GM19193 (cell line): ENCODE data around the gene ZFHX3.

Experiments used
- POLR2A ChIP-seq: IDR thresholded peaks from 4 replicates; pipeline ENCODE4 v1.6.1; 2011; ENCODE audit not compliant: insufficient read depth, insufficient read length; ENCODE audit errors: extremely low read depth

ZFHX3 gene

DNA sequence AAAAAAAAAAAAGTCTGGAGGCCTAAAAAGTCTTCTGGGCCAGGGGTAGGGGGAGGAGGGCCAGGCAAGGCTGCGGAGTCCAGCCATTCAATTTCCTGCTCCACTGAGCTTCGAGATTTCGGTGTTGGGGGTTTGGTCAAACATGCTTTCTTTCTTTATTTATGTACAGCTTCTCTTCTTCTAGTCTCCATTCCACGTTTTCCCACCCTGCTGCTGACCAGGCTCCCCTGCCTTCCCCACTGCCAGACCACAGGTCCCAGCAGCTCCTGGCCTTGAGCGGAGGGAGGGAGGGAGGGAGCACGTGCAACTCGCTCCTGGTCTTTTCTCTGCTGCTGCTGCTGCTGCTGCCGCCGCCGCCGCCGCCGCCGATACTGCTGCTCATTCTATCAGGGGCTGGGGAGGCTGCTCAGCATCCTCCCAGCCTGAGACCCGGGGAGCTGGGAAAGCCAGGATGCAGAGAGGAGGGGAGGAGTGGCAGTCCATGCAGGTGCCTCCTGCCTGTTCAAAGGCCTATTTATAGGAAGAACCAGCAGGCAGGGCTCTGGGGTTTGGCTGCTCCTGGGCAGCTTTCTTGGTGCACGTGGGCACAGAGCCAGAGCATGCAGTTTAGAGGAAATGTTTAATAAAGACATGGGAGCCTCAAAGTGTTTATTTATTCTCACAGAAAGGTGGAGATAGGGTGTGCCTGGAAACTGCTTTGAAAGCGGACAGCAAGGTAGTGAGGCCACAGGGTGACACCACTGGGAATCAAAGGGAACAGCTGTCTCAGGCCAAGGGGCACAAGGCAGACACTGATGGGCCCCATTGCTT is 23.4 kb upstream of the ZFHX3 start:
- TF ChIP-seq POLR2A: no peak

DNA sequence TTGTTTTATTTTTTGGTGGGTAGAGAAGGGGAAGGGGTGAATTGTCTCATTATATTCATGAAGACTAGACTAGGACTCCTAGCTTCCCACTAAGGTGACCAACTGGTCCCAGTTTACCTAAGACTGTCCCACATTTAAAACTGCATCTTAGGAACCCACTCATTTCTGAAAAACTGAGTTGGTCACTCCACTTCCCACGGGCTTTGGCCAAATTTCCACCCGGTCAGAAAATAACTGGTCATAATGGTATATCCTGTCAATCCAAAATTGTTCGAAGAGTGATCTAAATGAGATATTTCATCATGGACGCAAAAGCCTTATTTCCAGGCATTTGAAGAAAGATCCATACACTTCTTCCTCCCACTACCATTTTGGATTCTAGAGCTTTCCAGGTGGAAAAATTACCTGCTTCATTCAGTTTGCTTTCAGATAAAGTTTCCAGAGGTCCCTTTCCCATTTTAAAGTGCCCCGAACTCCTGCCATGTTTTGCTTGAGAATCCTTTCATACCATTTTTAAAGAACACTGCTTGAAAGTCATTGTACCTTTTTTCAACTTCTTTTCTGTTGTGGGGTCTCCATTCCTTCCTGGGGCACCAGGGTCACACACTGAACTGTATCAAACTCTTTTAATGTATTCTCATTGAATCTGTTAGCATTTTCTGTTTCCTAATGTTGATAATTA is 21.8 kb upstream of the ZFHX3 start:
- no peak for TF ChIP-seq POLR2A

DNA sequence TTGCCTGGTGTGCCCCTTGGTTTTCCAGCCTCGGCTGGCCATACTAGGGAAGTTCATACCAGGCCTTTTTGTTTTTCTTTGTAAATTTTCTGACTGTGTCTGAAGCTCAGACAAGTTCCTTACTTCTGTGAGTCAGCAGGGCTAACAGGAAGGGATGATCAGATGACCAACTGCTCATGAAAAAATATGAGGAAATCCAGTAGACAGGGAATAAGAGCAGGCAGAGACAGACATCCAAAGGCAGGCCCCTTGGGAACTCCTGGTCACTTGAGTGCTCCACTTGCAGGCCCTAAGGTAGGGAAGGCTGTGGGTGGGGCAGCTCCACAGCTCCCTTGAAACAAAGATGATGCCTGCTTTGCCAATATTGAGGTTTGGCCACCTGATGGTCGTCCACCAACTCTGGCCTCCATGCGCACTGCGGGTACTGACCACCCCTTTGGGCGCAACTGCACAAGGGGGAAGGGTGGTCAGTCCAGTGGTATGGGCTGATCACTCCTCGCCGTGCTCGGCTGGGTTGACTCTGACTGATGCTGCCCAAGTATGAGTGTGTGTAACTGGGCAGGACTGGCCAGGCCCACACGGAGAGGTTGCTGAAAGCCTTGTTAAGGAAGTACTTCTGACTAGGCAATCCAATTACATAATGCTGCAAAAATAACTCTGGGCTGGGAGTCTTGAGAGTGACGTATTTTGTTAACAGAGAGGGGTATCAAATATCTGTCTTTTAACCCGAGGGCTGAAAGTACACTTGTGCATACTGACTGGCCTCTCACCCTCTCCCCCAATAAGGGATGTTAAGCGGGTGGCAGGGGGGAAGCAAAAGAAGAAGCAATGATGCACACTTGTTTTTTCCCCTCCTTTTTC is 20.8 kb upstream of the ZFHX3 start:
- no peak for TF ChIP-seq POLR2A

DNA sequence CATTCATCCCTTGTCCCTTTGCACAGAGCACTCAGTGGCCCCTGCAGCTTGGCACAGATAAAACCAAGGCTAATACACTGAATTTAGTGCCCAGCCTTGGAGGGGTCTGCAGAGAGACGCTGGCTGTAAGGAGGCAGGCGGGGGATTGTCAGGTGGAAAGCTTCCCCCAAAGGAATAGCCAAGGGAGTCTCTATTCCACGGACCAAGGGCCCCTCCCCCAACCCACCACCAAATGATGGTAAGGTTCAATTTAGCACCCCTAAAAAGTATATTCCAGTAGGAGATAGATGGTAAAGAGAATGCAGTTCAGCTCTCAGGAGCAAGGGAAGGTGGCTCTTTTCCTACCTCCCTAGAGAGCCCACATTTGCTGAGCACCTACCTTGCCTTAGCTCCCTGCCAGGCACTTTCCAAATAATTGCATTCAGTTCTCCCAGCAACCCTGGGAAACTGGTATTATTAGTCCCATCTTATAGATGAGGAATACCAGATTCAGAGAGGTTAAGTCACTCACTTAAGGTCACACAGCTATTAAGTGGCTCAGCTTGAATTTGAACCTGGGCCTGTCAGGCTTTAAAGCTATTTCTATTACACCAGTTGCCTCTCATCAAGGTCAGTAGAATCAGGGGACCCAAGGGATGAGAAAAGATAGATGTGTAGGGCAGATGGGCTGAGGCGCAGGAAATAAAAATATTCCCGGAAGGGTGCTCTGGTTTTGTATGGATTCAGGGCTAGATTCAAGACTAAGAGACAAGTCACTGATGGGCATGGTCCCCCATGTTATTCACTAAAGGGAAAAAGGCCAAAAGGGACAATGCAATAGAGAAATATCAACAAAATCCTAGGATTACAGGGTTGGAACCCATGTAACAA is 20.0 kb upstream of the ZFHX3 start:
- no peak for TF ChIP-seq POLR2A

DNA sequence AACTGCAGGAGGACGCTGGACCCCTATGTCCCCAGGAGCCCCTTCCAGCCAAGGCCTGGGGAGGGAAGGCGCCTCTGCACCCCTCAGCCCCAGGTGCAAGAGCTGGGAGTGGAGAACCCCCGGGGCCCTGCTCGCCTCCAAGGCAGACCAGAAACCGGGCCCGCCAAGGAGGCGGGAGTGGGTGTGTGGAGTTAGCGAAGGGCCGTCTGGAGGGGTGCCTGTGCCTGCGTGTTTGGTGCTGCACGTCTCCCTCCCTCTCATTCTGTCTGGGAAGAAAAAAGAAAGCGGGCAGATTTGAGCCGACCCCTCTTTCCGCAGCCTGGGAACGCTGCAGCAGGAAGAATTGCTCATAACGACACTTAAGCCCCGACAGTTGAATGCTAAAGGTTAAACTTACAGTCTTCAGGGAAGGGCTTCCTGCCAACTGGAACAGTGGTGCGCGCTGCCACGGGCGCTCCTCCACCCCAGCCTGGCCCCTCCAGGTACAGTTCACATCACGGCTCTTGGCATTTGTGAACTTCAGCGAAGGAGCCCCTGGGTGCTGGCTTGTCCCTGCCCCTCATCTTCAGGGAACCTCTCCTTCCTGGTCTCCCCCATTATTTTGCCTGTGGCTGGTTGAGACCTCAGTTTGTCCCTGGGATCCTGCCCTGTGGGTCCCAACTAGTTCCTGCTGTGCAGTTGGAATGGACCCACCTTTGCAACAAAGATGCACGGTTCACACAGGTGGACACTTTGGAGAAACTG is 19.2 kb upstream of the ZFHX3 start:
- TF ChIP-seq POLR2A: no peak

GRCh38 chr16:73066331-73066926 is 18.5 kb upstream of the ZFHX3 start:
- TF ChIP-seq POLR2A: no peak

GRCh38 chr16:73065632-73066330 is 17.9 kb upstream of the ZFHX3 start:
- TF ChIP-seq POLR2A: no peak

GRCh38 chr16:73064994-73065545 is 17.1 kb upstream of the ZFHX3 start:
- no peak for TF ChIP-seq POLR2A

DNA sequence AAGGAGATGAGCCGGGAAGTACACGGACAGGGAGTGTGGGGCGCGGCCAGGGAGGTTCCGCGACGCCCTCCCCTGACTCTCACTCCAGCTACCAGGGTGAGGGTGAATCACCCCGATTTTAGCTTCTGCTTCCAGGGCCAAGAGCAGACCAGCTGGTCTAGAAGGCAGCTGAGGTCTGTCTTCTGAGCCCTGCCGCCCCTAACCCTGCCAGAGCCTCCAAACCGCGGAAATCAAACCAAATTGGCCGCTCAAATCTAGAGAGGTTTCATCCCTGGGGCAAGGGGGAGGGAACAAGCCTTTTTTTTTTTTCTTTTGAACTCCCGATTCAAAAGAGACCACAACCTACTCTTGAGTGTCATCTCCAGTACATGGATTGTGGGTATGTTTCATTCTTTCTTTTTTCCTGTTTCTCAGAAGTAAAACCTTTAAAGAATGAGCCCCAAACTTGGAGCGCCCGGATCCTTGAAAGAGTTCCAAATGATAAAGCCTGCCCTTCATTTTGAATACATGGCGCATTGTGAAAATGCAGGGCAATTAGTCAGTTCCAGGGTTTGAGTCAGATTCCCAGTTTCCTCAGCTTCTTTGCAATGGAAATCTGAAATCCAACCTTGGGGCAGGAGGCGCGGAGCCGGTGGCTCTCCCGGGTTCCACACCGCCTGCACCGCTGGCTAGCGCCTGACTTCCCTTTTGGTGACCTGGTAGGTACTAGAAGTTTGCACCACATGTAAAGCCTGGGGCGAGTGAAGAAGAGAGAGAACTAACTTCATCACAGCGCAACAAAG is 16.5 kb upstream of the ZFHX3 start:
- no peak for TF ChIP-seq POLR2A

- TF ChIP-seq POLR2A: no peak
Measured at GRCh38 chr16:73063854-73064211, 15.9 kb upstream of the ZFHX3 start.

DNA sequence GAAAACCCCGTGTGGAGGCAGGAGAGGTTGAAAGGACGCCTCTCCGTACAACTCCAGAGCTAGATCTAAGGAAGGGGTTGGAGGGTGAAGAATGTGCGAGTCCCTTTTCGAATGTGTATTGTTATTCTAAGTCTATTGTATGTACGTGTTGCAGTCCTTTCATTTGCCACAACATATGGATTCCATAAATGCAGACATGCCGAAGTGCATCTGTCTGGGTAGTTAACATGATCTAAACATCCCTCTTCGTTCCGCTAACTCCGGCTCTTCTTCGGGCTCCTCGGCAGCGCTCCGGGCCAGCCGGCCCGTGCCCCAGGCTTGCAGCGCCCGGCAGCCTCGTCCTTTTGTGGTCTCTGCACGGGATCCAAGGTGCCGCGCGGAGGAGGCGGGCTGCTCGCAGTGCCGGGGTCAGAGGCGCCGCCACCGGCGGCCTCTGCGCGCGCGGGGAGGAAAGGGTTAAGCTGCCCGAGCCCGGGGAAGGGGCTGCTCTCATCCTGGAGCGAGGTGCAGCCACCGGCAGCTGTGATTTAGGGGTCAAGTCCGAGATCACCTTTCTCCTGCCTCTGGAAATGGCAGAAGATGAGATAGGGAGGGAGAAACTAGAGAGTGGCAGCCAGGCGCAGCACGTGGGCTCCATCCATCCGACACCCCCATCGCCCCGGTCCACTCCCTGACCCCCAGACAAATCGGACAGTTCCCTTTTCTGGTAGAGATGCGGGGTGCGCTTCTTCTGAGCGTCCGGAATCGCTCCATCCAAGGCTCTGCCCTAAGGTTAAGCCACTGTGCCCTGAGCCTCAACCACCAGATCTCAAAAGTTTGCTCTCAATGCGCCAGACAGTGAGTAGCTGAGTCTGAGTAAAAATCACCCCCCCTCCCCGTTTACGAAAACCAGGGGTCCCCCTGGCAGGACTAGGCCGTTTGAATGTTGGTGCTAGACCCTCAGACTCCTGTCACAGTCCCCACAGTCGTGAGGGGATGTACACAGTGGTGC is 15.1 kb upstream of the ZFHX3 start:
- no peak for TF ChIP-seq POLR2A
